Regular cardiac myocyte (primary cell): ENCODE results near the gene CISD1. TPM values are rescaled to one million over a fixed set of nuclear protein-coding genes. Genes with fewer than 3 reads are reported as not detected.

Experiments used
- total RNA-seq: library from RNA; depleted of rRNA; stranded (reverse); fragments of >200 nt; gene quantifications from 2 replicates; pipeline ENCODE4 v1.2.3, GENCODE V29; 2014

CISD1 gene
- 19.2 and 27.0 TPM in 2 replicates for total RNA-seq

DNA sequence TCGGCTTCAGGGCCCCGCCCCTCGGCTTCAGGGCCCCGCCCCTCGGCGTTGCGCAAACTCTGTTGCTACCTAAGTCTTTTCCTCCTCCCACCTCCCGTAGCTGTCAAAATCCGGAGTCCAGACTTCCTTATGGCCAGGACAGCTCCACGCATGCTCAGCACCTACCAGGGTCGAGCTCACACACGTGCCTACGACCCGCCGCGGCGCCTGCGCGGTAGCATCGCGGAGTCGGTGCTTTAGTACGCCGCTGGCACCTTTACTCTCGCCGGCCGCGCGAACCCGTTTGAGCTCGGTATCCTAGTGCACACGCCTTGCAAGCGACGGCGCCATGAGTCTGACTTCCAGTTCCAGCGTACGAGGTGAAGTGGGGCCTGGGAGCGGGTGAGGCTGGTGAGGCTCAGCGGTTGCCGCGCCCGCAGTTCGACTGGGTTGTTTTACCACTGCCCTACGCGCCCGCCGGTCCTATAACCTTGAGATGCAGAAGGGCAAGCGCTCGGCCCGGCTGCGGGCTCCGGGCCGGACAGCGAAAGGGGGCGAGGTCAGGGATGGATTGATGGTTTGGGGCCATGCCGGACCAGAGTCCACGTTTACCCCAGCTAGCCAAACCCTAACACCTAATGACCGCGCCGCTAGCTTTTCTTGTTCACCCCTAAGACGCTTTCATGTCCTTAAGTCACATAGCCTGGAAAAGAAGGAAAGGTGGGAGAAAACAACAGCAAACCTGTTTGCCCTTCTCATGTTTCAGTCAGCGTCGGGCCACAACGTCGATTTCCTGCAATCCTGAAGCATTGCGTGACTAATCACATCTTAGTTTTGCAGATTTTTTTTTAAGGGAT lies at the start of gene CISD1:
Gene CISD1 (plus strand): TSS at position 217 of the 836 bp plus-strand sequence. CDS start 112 bp downstream, at position 329.

GRCh38 chr10:58267713-58268453 lies 1.1 kb upstream of the CISD1 start, which contains the start of gene IPMK:
IPMK (minus strand) TSS chr10:58267894; CDS start chr10:58267611, 283 bp downstream.

GRCh38 chr10:58334817-58335305 lies 65.9 kb downstream of the CISD1 start, which contains the start of gene UBE2D1:
UBE2D1 (plus strand) TSS chr10:58335006; CDS start chr10:58335202, 196 bp downstream.

Other genes starting within 250 kb of the CISD1 start
- gene IPMK, start 1.3 kb upstream of the CISD1 start, total RNA-seq = 6.9 and 11.6 TPM in 2 replicates
- gene UBE2D1, start 65.8 kb downstream of the CISD1 start, total RNA-seq = 6.7 and 13.0 TPM in 2 replicates
- 22.8 and 36.6 TPM in 2 replicates for gene TFAM, start 116.2 kb downstream of the CISD1 start, total RNA-seq
- gene BICC1, start 243.7 kb downstream of the CISD1 start, total RNA-seq = 92.6 and 161 TPM in 2 replicates